ENCODE data around the gene FOXL1.

GRCh38 chr16:86616906-86617305 is 38.6 kb downstream of the FOXL1 start:
- TF ChIP-seq CTCF (IDR thresholded peaks at IDR 0.05) (no peak), POLR2A (IDR thresholded peaks at IDR 0.05) (no peak)

Measured in suprapubic skin (tissue), 3 donors.